ENCODE results near the gene SMIM5.

- TF ChIP-seq FOXA3 (CRISPR knock-in tag; conservative IDR thresholded peaks at IDR 0.05 in 1 of 2, IDR thresholded peaks at IDR 0.05 in 1 of 2) (no peak), RERE (CRISPR knock-in tag; IDR thresholded peaks at IDR 0.05; ENCODE audit: borderline replicate concordance) (no peak), MAX (CRISPR knock-in tag; IDR thresholded peaks at IDR 0.05) (no peak)
Measured at GRCh38 chr17:75664099-75664549, 30.9 kb downstream of the SMIM5 start.
